A673 (cell line): ENCODE data around the gene NUP50. TPM values are rescaled to one million over a fixed set of nuclear protein-coding genes. Genes with fewer than 3 reads are reported as not detected.

ENCODE experiments used
- BruUV-seq: library from RNA; stranded (reverse); fragments of 400-500 nt; replicated peaks from 2 replicates; lab custom pipeline; 2021; lab: Mats Ljungman, UMichigan
- CTCF ChIA-PET: fragments of 300-600 bp; sonication (Branson Sonifier 250); formaldehyde crosslinking; loops from one replicate; lab custom pipeline; 2022; ENCODE audit warnings: antibody characterized with exemption; lab: Charles Lee
- POLR2A ChIA-PET: fragments of 300-600 bp; sonication (Branson Sonifier 250); formaldehyde crosslinking; loops from one replicate; lab custom pipeline; 2022; ENCODE audit warnings: antibody characterized with exemption; ENCODE audit not compliant: low non-redundant PET; lab: Charles Lee
- DNase-seq: peaks from one replicate; pipeline ENCODE4 v3.0.0-alpha.2; 2015; ENCODE audit warnings: low spot score
- H3K27ac ChIP-seq: fragments of 200-600 bp; sonication (generic); 2 replicates; pipeline ENCODE4 v1.5.1; 2016; ENCODE audit warnings: mixed run types, low read depth, mild to moderate bottlenecking, mixed read lengths, antibody characterized with exemption, low read length; ENCODE audit not compliant: poor library complexity, severe bottlenecking
- H3K27me3 ChIP-seq: fragments of 200-600 bp; sonication (generic); replicated peaks from 2 replicates; pipeline ENCODE4 v1.6.1; 2017; ENCODE audit warnings: mixed run types, low read depth, mild to moderate bottlenecking, mixed read lengths, antibody characterized with exemption, low read length; ENCODE audit not compliant: insufficient read depth, poor library complexity
- H3K36me3 ChIP-seq: fragments of 200-600 bp; sonication (generic); 2 replicates; pipeline ENCODE4 v1.6.1; 2016; ENCODE audit warnings: mixed run types, mild to moderate bottlenecking, mixed read lengths, antibody characterized with exemption, low read length; ENCODE audit not compliant: insufficient read depth, poor library complexity, severe bottlenecking
- H3K4me1 ChIP-seq: fragments of 200-600 bp; sonication (generic); 2 replicates; pipeline ENCODE4 v1.6.1; 2017; ENCODE audit warnings: mixed run types, mild to moderate bottlenecking, mixed read lengths, antibody characterized with exemption, low read length; ENCODE audit not compliant: insufficient read depth, poor library complexity, severe bottlenecking
- H3K4me3 ChIP-seq: fragments of 200-600 bp; sonication (generic); 2 replicates; pipeline ENCODE4 v1.5.1; 2016; ENCODE audit warnings: low read depth, mixed run types, mild to moderate bottlenecking, mixed read lengths, low read length; ENCODE audit not compliant: poor library complexity, severe bottlenecking
- H3K9me3 ChIP-seq: fragments of 200-600 bp; sonication (generic); 2 replicates; pipeline ENCODE4 v1.6.1; 2016; ENCODE audit warnings: mixed run types, low read depth, mild to moderate bottlenecking, mixed read lengths, antibody characterized with exemption, low read length; ENCODE audit not compliant: poor library complexity, severe bottlenecking
- CTCF ChIP-seq: fragments of 300-800, 200-600 bp; sonication (generic); conservative IDR thresholded peaks from 2 replicates; pipeline ENCODE4 v1.5.1; 2017; ENCODE audit warnings: low read depth, mild to moderate bottlenecking, antibody characterized with exemption, low read length, moderate library complexity, mixed read lengths
- EZH2 ChIP-seq: fragments of 200-600 bp; sonication (generic); IDR thresholded peaks from 2 replicates; pipeline ENCODE4 v1.6.1; 2017; ENCODE audit warnings: borderline replicate concordance, low read depth, mild to moderate bottlenecking, mixed read lengths, antibody characterized with exemption, low read length; ENCODE audit not compliant: poor library complexity, severe bottlenecking
- intact Hi-C: fragments of 100-400 bp; cut with micrococcal nuclease; formaldehyde crosslinking; loops from one replicate; pipeline ENCODE4 v1.10.0; 2022; ENCODE audit not compliant: unreplicated experiment
- total RNA-seq: library from RNA; stranded (reverse); gene quantifications from 2 replicates; pipeline ENCODE4 v1.2.3, GENCODE V29; 2021

Gene NUP50
- total RNA-seq, 1 experiment from 2014 or later, result 124 TPM

GRCh38 chr22:45181240-45181639 lies 17.5 kb downstream of the NUP50 start:
- Histone ChIP-seq H3K4me3 (no peak overlapping the region), H3K27me3 (no peaks in the 10 kb centered on the region), H3K4me1 (peaks cover 9% of the 10 kb centered on the region), H3K36me3 (peaks cover 87% of the 10 kb centered on the region), H3K9me3 (no peaks in the 10 kb centered on the region), H3K27ac (no peak overlapping the region)
- TF ChIP-seq EZH2 (no peak), CTCF (no peak)
- DNase-seq, result no peak
- CTCF ChIA-PET, result no interaction called here
- POLR2A ChIA-PET, result no interaction called here
- intact Hi-C loops, result no loop called here
- no TSS peak for BruUV-seq

- H3K36me3 ChIP-seq, result peaks cover 83% of the 10 kb centered on the region
- H3K27me3 ChIP-seq, result no peaks in the 10 kb centered on the region
- no peak overlapping the region for H3K27ac ChIP-seq
- TF ChIP-seq EZH2 (no peak), CTCF (no peak)
- BruUV-seq, result no TSS peak
- H3K4me1 ChIP-seq, result peaks cover 9% of the 10 kb centered on the region
- CTCF ChIA-PET, result no interaction called here
- POLR2A ChIA-PET, result no interaction called here
- DNase-seq, result no peak
- intact Hi-C loops, result no loop called here
- no peaks in the 10 kb centered on the region for H3K9me3 ChIP-seq
- no peak overlapping the region for H3K4me3 ChIP-seq
These were observed 18.0 kb downstream of the NUP50 start for GRCh38 chr22:45181766-45182165.

- Histone ChIP-seq H3K27ac (no peak overlapping the region), H3K4me3 (no peak overlapping the region), H3K9me3 (no peaks in the 10 kb centered on the region), H3K36me3 (peaks cover 77% of the 10 kb centered on the region), H3K27me3 (no peaks in the 10 kb centered on the region), H3K4me1 (peaks cover 9% of the 10 kb centered on the region)
- TF ChIP-seq EZH2 (no peak), CTCF (no peak)
- intact Hi-C loops, result no loop called here
- ChIA-PET POLR2A (no interaction called here), CTCF (no interaction called here)
- BruUV-seq, result no TSS peak
- no peak for DNase-seq
These were observed 20.2 kb downstream of the NUP50 start for GRCh38 chr22:45183974-45184373.
